Occipital lobe (tissue), 2 donors: ENCODE data around the gene HPGDS. TPM values are rescaled to one million over a fixed set of nuclear protein-coding genes. Genes with fewer than 3 reads are reported as not detected.
"Not testable (repeated sequence)": the region's sequence is repeated elsewhere in the genome, so short reads cannot be mapped to it uniquely, and the experiment has no call there.

Source experiments
- DNase-seq: peaks from one replicate; lab custom pipeline; 2025; lab: John Stamatoyannopoulos, UW
- total RNA-seq: library from RNA; depleted of rRNA; stranded (reverse); fragments of >200 nt; gene quantifications from one replicate; pipeline ENCODE4 v1.2.3, GENCODE V29; 2014

HPGDS gene
- total RNA-seq, 1 donor from 2014 or later = 1.4 TPM

DNA sequence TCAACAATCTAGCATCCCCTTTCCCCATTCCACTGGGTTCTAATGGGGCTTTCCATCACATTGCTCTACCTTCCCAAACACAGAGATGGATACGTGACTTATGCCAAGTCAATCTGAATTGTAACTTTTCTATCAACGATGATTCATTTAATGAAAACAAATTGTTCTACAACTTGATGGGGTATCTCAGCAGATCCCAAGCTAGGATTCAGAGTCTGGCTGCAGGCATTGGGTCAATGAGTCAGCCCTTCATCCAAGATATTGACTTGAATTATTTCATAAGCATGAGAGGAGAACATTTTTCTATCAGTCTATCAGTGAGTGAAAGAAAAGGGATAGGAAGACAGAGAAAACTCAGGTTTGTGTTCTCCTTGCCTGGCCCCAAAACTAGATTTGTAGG lies 15.0 kb upstream of the HPGDS start:
- no peak for DNase-seq

DNA sequence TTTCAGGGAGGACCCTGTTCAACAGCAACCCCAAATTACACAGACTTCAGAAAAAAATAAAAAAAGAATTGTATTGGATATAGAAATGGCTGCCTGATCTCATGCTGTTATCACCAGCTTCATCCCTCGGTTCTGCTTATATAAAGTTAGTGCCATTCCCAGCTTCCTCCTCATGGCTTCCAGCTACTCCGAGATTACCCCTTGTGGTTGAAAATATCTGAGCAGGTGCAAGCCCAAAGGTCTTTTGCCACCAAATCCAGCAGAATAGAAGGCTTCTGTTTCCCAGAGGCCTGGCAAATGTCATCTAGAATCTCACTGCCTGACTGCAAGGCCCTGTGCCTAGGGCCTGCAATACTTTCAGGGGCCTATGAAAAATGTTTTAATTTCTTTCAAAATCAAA lies 13.8 kb upstream of the HPGDS start:
- DNase-seq = no peak

DNA sequence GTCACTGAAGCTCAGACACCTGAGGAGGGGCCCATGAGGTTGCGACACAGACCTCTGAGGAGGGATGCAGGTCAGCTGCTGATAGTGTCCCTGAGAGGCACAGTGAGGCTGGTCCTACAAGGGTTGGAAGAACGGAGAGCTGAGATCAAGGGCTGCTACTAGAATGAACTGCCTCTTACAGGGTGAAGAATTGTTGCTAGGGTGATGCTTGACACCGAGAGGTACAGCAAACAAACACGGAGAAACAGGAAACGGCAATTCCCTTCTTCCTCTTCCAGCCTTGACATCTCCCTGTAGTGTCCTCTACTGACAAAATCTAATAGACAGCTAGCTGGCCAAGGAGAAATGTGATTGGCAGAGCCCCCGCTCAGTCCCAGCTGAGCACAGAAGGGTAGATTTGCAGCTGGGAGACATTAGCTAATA lies 11.8 kb upstream of the HPGDS start:
- no peak for DNase-seq

DNA sequence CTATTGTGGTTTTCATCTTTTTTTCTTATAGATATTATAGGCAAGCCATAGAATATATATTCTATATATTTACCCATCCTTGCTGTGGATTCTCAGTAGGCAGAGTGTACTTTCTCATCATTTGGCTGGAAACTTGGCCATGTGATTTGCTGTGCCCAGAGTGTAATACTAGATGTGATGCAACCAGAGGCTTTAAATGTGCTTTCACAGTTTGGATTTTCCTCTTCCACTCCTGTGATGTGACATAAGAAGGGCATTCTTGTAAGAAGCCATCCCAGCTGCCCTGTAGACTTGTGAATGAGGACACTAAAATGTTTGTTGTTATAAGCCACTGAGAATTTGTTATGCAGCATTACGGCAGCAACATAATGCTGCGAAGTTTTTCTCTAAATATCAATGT lies 10.4 kb upstream of the HPGDS start:
- DNase-seq = no peak

DNA sequence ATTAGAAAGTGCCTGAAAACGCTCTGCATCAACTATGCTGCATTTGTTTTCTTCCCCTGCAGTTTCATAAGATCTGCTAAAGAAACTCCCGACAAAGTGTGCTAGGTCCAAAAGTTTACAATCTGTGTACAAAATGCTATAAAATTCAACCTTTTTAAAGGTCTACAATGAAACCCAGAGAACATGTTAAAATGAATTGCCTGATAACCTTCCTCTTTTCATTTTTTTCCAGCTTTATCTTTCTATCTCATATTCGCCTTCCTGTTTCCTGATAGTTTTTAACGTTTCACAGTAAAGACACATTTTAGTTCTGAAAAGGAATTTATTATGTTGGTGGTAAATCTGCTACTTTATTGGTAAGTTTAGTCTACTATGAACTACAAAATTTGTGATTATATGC lies 9.5 kb upstream of the HPGDS start:
- DNase-seq = no peak

DNA sequence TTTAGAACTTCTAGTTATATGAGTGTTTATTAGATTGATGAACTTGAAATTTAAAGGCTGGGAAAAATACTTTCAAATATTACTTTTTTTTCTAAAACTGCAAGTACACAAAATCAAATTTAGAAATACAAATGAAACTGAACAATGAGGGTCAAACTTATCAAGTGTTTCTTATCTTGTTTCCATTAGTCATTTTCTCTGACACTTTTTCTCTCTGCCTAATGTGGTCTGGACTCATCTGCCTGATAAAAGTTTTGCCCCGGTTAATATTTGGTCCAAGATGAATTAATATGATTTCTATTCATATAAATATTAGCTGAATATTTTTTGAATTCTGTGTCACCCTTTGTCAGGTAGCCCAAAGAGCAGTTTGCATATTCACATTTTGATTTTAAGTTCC lies 8.7 kb upstream of the HPGDS start:
- no peak for DNase-seq

DNA sequence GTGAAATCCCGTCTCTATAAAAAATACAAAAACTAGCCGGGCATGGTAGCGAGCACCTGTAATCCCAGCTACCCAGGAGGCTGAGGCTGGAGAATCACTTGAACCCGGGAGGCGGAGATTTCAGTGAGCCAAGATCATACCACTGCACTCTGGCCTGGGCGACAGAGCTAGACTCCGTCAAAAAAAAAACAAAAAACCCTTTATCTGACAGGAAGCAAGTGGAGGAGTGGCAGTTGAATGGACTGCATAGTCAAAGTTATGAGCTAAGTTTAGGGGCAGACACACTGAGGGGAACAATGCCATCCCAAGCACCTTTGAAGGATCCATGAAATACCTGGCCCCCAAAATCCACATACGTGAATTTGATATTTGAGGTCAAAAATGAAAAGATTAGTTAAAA lies 7.5 kb upstream of the HPGDS start:
- DNase-seq = no peak

DNA sequence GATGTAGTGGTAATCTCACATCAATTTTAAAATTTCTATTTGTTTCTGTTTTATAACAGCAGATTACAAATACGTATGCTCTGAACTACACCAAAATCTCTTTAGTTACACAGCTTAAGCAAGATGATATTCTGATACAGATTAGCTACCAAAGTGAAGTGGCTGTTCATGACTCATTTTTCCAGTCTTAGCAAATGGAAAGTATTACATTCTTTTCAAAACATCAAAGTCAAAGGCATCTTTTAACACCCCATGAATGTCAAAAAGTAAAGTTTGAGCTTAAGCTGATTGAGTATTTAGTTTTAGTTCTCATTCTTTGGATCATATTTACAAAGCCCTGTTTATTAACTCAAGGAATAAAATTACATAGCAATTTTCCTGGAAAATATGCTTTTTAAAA lies 6.6 kb upstream of the HPGDS start:
- DNase-seq = no peak

DNA sequence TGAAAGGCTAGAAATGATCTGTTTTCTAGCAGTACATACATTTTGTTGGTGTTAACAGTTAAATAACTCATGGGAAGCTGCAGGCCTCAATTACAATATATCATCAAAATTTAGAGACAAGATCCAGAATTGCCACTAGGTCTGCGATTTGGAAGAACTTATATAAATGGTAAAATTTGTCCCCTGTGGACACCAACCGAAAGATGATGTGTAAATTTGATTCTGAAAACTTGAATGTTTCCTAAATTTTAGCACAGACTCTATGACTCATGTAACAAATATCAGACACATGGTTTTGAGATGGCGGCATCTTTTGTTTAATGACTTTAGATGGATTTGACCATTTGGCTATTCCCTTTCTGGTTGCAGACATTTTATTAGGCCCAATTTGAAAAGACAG lies 6.0 kb upstream of the HPGDS start:
- DNase-seq = no peak

DNA sequence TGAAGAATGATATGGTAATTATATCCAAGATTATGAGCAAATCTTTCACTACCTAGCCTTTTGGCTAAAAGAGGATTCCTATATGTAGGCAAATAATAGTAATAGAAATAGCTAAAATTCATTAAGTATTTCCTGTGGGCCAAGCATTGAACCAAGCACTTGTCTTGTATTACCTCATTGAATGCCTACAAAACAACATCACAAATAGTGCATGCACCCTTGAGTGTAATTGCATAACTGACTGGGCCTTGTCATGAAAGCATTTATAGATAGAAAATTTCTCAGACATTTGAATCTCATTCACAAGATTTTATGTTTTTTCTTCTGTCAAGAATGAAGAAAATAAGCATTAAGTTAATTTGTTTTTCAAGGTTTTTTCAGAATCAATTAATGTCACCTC lies 3.9 kb upstream of the HPGDS start:
- DNase-seq = no peak

DNA sequence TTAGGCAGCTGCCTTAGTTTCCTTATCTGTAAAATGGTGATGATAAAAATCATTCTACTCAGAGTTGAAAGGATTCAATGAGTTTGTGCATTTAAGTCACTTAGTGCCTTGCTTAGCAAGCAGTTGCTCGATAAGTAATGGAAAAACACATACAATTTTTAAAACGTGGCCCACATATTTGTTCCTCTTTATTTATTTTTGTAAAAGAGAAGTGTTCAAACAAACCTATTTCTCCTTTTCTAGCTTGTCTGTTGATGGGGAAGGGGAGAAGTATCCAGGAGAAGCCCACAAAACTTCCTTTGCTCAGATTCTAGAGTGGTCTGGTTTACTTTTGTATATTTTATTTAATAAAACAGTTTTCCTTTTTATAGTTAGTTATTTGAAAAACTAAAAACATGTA lies 3.3 kb upstream of the HPGDS start:
- no peak for DNase-seq

DNA sequence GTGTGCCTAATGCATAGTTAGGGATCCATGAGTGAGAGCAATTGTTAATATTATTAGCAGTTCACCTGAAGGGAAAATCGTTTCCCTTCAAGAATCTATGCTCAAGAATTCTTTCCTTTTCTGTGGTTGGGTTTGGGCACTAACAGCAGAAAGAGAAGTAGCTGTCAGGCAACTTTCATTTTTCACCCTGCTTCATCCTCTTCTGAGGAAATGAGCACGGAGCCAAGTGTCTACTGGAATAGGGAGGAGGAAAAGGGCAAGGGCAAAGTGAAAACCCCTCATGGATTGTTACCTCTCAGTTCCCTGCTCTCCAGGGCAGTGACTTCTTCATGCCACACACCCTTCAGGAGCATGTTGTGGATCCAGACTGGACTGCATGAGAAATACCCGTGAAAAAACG lies 2.6 kb upstream of the HPGDS start:
- DNase-seq = no peak

DNA sequence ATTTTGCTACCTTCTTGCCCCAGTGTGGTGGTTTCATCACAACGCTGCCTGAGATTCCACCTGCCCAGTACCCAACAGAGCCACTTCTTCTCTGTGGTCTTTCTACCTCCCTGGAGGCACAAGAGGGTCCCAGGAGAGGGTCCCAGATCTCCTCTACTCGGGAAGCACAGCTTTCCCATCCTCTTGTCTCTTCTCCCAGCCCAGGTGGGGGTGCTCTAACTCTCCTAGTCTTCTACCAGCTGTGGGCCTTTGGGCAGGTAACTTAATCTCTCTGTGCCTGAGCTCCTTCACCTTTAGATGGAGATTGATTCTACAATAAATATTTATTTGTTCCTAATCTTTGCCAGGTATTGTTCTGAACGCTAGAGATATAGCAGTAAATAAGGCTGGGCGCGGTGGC lies 1.8 kb upstream of the HPGDS start:
- no peak for DNase-seq

DNA sequence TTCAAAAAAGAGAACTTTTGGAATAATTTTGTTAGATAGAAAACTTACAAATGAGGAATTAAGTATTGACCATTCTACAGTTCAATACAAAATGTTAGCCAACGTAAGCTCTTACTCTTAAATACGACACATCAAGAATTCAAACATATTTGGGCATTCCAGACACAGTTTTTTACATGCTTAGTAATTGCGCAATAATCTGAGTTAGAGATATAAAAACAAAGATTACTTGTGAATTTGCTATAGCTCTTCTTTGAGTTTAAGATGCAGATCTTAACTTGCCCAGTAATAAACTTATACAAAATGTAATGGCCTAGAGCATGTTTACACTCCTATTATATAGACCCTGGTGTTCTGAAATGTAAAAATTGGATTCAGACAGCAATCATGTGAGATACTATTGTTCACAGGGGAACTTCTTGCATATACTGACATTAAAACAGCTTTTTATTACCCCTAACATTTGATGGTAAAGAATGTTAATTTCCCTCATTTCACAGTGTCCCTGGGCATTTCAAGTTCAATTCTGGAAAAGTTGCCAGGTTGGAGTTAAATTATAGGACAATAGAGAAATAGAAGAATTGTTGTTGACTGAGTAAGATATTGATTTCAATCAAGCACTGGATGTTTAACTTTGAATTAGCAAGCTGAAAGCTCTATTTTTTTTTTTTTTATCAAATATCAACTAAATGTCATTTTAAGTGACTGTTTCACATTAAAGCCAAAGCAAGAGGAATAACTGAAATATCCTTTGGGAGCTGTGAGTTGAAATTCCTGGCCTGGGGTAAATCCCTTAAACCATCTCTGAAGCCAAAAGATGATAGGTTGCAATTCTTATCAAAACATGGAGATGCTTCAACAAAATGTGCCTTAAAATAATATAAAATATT lies 910 bp downstream of the HPGDS start:
- no peak for DNase-seq

DNA sequence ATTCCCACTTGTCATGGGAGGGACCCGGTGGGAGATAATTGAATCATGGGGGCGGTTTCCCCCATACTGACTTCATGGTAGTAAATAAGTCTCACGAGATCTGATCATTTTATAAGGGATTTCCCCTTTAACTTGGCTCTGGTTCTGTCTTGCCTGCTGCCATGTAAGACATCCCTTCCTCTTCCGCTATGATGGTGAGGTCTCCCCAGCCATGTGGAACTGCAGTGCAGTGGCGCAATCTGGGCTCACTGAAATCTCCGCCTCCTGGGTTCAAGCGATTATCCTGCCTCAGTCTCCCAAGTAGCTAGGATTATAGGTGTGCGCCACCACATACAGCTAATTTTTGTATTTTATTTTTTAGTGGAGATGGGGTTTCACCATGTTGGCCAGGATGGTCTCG lies 2.9 kb downstream of the HPGDS start:
- no peak for DNase-seq

DNA sequence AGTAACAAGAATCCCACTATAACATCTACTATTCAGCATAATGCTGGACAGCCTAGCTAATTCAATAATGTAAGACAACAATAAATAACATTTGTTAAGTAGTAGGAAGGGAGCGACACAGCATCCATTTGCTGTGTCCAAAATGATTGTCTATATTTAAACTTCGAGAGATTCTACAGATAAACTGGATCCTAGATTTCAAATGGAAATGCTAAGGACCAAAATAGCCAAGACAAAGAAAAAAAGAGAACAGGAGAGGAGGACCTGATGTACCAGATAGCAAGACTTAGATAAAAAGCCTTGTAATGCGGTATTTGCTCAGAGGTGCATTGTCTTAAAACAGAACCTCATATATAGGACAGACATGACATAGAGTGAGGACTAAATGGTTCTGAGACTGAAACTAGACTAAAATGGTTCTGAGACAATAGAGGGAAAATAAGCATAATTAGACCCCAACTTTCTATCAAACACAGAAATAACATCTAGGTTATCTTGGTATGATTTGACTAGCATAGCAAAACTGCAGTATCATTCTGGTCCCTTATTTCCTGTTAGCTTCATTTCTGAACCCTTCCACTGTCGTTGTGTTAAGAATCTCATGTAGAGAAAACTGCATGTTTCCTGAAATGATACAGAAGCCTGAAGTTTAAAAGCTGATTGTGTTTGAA lies 3.8 kb downstream of the HPGDS start:
- DNase-seq = no peak

DNA sequence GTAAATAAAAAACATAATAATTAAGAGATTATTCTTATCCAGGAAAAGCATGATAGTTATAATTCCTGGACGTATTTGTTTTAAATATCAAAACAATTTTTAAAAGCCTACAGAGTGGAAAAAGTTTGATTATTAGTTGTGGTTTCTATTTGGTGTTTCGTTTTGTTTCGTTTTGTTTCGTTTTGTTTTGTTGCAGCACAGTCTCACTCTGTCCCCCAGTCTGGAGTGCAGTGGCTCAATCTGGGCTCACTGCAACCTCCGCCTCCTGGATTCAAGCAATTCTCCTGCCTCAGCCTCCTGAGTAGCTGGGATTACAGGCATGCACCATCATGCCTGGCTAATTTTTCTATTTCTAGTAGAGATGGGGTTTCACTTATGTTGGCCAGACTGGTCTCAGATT lies 5.8 kb downstream of the HPGDS start:
- DNase-seq = not testable (repeated sequence)

DNA sequence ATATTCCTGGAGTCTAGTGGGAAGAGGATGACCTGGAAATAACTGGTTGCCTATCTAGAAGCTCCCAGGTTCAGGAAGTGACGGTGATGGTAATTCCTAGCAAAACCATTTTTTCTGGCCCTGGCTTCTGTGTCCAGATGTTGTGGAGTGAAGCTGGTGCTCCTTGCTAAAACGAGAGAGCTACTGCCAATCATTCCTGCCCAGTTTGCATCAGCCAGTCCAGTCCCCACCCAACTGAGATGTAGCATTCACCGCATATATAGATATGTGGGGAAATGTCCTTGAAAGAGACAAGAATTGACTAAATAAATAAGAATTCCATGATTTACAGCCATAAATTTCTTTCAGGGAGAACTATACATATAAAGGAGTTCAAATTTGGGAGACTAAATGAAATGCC lies 6.3 kb downstream of the HPGDS start:
- DNase-seq = no peak

DNA sequence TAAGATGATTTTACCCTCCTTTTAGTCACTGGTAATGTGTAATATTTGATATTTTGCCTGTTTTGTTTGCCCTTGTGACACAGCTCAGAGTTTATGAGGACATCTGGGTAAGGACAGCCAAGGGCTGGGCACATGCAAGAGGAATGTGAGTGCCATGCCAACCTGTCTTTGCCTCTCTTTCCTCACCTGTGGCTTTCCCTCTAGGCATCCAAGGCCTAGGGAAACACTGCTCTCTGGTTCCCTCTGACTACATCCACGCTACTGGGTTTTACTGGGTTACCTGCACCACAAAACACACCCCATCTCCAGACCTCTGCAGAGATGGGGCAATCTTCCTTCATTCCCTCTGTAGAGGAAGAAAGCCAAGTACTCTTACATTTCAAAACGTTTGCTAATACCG lies 7.7 kb downstream of the HPGDS start:
- DNase-seq = no peak

DNA sequence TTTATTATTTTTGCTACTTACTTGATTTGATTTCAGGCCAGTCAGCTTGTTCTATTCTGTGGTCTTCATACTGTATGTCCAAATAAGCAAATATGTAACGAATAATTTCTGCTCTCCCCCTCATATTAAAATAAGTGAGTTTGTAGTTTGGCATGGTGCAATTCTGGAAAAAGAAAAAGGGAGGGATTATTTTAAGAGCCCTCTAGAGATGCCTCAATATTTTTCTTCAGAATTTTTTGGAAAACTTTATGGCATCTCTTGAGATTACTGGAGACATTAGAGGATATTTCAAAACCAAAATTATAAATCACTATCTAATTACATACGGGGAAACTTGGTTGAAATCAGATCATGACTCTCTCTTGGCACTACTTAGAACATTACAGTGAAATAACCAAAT lies 8.2 kb downstream of the HPGDS start:
- DNase-seq = no peak

DNA sequence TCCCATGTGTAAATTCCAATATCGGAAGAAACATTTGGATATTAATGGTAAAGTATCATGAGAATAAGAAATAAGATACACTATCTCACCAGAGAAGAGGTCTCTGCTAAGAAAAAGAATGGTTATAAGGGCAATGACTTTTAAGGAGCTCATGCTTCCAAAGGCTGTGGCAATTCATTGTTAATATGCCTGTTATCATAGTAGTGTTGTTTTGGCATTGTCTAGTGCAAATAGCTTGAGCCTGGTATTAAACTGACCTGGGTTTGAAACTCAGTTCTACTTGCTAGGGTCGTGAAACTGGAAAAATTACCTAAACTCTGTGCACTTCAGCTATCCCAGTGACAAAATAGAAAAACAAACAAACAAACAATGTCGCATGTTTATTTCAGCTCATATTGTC lies 8.8 kb downstream of the HPGDS start:
- no peak for DNase-seq

DNA sequence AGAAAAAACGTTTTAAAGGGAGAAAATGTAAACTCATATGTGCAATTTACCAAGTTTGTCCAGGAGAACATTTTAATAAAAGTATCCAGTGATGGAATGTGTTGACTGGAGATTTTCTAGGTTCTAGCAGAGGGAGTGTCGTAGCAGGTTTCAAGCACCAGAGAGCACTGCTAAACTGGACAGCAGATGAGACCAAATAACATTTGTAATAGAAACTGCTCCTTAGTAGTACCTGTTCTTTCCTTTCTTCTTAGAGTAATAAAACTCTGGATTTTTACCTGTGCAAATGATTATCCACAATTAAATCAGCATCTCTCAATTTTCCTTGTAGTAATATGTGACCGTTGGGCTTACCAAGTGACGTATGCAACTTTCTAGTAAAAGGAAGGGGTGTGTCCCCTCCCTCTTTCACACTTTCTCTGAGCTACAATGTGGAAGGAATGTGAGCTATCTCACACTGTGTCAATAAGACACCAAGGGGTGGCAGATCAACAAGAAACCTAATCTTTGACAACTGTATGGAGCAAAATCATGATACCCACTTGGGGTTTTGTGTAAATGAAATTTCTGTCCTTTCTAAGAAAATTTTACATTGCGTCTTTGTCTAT lies 9.5 kb downstream of the HPGDS start:
- no peak for DNase-seq

DNA sequence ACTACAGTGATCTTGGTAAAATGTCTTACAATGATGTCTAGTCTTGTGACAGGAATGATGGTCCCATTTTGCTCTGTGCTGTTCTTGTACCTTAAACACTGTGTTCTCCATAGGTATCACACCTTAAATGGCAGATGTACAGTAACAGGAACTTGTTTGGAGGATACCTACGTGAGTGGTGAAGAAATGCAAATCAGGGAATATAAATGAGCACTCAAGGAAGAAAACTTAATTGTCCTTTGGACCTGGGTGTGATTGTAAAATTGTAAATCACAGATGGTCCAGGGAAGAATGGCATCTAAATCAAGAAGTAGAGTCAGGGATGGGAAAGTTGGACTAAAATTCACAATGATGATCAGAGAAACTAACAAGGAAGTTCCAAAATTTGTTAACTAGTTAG lies 12.7 kb downstream of the HPGDS start:
- no peak for DNase-seq
